Stimulated activated naive CD4-positive, alpha-beta T cell treated with Interleukin-2 at 50 U/mL for 16 hours (primary cell): ENCODE data around the gene SH3GLB2.
"Not testable (repeated sequence)": the region's sequence is repeated elsewhere in the genome, so short reads cannot be mapped to it uniquely, and the experiment has no call there.

Experiments used
- DNase-seq: peaks from one replicate; lab custom pipeline; 2025; lab: John Stamatoyannopoulos, UW

The SH3GLB2 gene

GRCh38 chr9:129014608-129015007, 13.5 kb downstream of the SH3GLB2 start:
- no peak for DNase-seq

DNA sequence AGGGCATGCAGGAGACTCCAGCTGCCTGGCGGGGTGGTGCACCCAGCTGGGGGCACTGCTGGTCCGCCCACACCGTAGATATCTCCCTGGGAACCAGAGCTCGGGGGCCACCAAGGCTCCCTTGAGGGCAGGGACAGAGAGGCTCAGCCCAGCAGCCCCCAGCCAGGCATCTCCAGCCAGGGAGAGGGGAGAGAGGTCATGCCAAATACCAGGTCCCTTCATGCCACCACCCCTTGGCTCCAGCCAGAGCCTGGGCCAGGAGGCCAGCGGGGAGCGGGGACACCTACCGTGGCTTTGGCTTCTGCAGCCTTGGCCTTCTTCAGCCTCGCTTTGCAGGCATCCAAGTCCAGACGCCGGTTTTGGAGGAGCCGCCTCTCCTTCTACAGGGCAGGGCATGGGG, 14.0 kb downstream of the SH3GLB2 start:
- DNase-seq = no peak

DNA sequence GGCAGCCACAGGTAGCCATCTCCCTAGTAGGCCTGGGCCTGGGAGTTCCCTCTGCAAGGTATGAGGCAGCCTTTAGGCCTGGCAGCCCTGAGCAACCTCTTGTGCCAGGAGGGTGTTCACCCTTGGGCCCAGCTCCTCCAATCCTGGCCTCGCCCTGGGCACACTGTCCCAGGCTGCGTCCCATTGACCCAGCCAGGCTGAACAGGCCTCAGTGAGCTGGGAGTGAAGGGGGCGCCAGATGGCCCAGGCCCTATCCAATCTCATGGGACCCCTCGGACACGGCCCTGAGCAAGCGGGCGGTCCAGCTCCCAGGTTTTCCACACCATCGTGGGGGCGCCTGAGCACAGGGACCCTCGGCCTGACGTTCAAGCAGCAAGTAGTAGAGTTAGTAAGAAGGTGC, 14.5 kb downstream of the SH3GLB2 start:
- no peak for DNase-seq

GRCh38 chr9:129012893-129013448, 15.2 kb downstream of the SH3GLB2 start:
- no peak for DNase-seq

DNA sequence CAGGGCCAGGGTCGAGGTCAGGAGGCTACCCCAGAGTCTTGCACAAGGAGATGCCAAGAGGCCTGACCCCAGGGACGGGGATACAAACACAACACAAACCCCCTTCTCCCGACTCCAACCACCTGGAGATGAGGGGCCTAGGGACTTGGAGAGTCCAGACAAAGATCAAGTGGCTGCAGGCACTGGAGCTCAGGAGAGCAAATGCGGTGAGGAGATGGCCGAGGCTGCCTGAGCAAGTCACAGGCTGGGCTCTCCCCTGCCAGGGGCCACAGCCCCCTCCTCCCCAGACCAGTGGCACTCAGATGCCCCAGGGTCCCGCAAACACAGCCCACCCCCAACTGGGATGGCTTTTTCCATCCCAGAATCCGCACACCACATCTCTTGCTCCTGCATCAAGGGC, 15.8 kb downstream of the SH3GLB2 start:
- DNase-seq = no peak

- DNase-seq = no peak
These were observed 16.4 kb downstream of the SH3GLB2 start for GRCh38 chr9:129011761-129012181.

GRCh38 chr9:129011170-129011569, 17.0 kb downstream of the SH3GLB2 start:
- DNase-seq = no peak

GRCh38 chr9:129010267-129010975, 17.7 kb downstream of the SH3GLB2 start:
- no peak for DNase-seq

DNA sequence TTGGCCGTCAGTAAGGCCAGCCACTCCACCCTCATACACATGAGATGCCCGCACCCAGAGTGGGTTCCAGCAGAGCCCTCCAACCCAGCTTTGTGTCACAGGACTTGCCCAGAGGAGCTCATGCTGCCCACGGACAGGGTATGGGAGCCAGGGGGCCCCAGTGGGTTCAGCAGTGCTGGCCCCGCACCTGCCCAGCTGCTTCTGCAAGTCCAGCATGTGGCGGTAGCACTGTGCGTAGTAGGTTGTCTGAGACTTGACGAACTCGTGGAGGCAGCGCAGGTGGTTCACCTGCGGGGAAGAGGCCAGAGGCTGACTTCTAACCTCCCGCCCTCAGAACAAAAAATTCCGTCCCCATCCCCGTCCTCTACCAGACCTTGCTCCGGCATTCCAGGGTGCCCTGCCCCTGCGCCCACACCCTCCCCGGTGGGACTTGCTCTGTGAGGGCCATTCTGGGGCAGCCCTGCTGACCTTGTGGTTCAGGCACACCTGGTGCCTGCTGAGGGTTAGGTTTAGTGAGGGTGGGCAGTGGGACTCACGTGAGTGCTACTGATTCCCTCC, 18.5 kb downstream of the SH3GLB2 start:
- DNase-seq = no peak

DNA sequence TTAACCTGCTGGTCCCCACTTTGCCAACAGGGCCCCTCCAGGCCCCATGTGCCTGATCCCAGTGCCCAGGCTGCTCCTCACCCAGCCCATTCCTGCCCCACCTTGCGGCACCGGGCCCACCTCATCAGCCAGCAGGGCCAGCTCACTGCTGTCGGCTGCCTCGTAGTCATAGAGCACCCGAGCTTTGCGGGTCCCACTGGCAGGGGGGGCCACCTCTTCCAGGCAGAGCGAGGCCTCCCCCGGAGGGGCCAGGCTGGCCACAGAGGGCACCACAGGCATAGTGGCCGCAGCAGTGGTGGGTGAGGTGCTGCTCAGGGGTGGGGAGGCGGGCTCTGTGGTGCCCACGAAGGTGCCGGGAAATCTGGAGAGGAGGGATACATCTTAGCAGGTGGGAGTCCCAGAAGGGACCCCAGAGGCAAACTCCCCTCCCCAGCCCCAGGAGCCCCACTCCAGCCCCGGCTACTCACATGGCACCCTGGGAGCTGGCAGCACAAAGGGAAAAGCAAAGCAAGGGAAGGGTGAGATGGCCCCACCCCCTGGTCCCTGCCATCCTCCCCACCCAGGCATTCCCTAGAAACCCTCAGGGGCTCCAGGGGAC, 19.0 kb downstream of the SH3GLB2 start:
- no peak for DNase-seq

DNA sequence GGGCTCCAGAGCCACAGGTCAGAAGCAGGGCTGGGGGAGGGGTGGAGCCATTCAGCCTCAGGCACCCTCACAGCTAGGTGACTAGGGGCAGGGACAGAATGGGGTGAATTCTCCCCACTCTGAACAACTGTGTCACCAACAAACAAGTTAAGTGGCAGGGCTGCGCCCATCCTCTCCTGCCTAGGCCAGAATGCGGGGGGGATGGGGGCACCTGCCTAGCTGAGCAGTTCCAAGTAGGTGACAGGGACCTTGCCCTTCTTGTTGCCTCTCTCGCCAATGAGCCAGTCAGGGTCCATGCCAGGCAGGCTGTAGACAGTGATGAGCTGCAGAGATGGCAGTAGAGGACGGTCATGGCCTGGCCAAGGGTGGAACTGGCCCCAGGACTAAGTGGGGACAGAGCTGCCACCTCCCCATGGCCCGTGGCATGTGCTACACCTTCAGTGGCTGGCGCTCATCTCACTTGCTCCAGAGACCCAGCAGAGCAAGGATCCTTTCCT, 19.6 kb downstream of the SH3GLB2 start:
- no peak for DNase-seq

DNA sequence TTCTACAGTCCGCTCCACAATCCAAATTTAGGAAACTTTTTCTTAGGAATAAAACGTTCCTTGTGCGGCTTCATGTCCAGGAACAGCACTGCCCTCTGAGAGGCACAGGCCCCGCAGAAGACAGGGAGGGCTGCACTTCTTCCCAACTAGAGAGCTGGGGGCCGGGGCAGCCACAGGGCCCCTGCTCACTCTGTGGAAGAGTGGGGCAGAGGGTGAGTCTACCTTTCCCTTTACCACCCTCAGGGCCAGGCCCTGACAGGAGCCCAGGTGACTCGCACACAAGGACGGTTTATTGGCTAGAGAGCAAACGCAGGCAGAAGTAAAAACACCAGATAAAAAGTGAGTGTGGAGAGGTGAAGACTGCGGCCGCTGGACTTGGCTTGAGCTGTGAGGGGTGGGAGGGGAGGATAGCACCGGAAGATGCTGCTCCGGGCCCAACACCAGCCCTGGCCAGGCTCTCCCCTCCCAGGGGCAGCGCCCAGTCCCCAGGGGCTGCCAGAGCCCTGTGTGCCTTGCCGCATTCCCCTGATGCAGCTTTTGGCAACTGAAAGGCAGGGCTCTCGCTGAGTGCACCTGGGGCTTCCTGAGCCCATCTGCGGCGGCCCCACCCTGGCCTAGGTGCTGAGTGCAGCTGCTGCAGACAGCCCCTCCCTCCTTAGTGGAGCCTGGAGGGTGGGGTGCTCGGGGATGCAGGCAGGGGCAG, 20.2 kb downstream of the SH3GLB2 start:
- no peak for DNase-seq

GRCh38 chr9:129007035-129007765, 20.9 kb downstream of the SH3GLB2 start:
- no peak for DNase-seq

GRCh38 chr9:129006328-129007034, 21.6 kb downstream of the SH3GLB2 start:
- peak; percentile 14 for DNase-seq

- DNase-seq = no peak
These were observed 22.7 kb downstream of the SH3GLB2 start for GRCh38 chr9:129005336-129005997.

GRCh38 chr9:129004173-129004572, 24.0 kb downstream of the SH3GLB2 start:
- not testable (repeated sequence) for DNase-seq

DNA sequence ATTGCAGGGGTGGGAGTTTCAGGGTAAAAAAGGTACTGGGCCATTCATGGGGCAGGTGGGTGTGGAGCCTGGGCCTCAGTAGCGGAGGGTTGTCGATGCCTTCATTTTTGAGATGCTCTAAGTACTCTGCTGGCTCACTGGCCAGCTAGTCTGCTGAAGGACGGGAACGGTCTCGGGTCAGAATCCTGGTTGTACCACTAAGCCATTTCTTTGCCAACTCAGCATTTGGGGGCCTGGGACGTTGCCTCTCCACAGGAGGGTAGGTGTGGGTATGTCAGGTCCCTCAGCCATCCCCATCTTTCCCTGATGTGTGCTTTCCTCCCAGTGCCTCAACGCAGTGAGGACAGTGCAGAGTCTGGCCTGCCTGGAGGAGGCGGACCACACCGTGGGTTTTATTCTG, 25.1 kb downstream of the SH3GLB2 start:
- no peak for DNase-seq

DNA sequence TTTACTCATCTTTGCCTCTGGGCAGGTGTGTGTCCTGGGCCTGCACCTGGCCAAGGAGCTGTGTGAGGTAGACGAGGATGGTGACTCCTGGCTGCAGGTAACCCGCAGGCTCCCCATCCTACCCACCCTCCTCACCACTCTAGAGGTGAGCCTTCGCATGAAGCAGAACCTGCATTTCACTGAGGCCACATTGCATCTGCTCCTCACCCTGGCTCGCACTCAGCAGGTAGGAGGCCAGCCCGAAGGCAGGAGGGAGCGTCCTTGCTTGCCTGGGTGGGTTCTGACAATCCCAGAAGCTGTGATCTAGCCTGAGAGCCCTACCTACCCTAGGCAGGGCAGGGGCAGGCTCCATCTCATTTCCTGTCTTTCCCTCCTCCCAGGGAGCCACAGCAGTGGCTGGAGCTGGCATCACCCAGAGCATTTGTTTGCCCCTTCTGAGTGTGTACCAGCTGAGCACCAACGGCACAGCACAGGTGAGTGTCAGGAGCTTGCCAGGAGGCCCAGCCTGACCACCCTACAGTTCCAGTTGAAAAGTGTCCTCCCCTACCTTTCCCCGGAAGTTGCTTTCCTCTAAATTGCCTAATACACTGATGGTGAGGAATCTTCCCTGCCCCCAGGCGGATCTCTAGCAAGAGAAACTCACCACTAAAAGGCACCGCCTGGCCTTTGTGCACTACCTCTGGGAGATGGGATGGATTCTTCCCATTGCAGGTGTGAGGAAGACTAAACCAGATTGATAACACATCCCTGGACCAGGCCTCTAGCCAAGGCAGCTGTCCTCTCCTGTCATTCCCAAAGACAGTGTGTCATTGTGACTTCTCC, 26.4 kb downstream of the SH3GLB2 start:
- DNase-seq = no peak

DNA sequence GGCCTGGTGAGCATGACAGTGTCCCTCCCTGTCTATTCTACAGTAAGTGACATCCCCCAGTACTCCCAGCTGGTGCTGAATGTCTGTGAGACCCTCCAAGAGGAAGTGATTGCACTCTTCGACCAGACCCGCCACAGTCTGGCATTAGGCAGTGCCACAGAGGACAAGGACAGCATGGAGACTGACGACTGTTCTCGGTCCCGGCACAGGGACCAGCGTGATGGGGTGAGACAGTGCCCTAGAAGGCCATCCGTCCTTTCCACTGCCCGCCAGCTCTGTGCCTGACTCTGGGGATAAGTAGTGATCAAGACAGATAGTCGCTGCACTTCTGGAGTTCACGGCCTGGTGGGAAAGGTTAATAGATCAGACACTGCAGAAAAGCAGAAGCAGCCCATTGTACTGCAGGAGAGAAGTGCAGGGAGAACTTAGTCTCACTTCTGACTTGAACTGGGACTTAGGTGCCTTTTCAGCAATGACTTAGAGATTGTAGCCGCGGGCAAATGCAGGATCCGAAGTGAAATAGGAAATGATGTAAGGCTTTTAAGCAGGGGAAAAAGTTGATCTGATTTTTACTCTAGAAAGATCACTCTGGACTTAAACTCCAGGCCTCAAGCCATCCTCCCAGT, 28.4 kb downstream of the SH3GLB2 start:
- DNase-seq = no peak
